AG08396 (cell line): ENCODE results near the gene UQCC5.

Experiments used
- DNase-seq: peaks from one replicate; pipeline ENCODE4 v3.0.0; 2012; ENCODE audit warnings: low spot score, mixed read lengths

UQCC5 gene

DNA sequence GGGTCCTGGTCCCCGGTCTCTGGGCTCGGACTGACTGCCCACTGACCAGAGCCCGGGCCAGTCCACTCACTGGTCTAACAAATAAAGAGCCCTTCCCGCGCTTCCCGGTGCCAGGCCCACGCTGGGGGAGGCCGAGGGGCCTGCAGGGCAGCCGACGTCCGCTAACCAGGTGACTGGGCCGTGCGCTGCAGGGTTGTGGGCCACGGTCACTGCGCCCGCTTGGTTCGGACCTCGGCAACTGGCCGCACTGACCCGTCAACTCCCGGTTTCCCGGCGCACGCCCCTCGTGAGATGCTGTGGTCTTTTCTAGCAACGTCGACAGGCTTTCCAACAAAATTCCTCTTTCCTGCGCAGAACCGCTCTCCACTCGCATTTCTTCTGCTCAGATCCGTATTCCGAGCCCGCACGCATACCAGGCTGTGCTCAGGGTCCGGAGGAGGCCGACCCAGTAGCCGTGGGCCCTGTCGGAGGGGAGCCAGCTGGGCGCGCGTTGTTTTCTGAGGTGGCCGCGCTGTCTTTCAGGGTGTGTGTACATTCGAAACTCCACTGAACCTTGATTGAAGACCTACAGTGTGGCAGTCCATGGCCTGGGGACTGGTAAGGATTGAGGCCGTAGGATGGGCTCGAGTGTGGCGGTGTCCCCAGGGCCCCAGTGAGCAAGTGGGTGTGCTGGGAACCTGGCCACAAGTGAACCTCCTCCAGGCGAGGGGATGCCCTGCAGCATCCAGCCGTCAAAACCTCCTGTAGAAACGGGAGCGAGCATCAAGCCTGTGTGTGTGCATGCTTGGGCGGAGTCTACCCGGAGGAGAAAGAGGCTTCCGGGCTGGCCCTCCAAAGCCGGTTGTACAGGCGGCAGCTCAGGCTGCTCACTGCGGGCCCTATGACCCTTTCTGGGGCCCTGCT lies 1.9 kb upstream of the UQCC5 start:
- DNase-seq, result peak; percentile 66

GRCh38 chr3:52535411-52536111 lies 844 bp upstream of the UQCC5 start:
- no peak for DNase-seq

DNA sequence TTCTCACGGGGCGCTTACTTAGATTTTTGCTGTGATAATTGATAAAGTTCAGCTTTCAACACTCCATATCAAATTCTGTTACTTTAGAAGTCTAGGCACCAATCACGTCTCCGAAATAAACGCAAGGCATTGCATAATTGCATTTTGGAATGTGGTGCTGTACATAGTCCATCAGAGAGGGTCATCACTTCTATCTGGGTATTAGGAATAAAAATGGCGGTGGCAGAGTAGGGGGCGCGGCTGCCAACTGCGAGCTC lies 365 bp upstream of the UQCC5 start:
- no peak for DNase-seq

- DNase-seq, result no peak
These were observed 788 bp downstream of the UQCC5 start for GRCh38 chr3:52537165-52537620.

- DNase-seq, result no peak
These were observed 1.5 kb downstream of the UQCC5 start for GRCh38 chr3:52537726-52538421.

GRCh38 chr3:52539010-52539653 lies 2.7 kb downstream of the UQCC5 start:
- no peak for DNase-seq

DNA sequence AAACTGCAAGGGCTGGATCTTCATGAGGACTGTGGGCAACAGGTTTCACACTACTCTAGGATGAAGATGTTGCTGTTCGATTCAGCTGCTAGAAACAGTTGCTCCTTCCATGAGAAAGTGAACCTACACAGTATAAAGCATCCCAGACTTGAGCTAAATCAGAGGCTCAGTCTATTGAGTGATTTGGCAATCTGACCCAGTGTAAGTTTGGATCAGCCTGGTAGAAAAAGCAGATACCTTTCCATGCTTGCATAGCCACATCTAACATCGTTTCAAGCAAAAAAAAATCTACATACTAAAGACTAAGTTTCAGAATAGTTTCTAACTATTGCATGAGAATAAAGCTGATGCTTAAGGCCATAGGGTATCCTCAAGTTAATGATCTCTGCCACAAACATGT lies 4.6 kb downstream of the UQCC5 start:
- no peak for DNase-seq

- DNase-seq, result no peak
These were observed 8.5 kb downstream of the UQCC5 start for GRCh38 chr3:52544937-52545336.

DNA sequence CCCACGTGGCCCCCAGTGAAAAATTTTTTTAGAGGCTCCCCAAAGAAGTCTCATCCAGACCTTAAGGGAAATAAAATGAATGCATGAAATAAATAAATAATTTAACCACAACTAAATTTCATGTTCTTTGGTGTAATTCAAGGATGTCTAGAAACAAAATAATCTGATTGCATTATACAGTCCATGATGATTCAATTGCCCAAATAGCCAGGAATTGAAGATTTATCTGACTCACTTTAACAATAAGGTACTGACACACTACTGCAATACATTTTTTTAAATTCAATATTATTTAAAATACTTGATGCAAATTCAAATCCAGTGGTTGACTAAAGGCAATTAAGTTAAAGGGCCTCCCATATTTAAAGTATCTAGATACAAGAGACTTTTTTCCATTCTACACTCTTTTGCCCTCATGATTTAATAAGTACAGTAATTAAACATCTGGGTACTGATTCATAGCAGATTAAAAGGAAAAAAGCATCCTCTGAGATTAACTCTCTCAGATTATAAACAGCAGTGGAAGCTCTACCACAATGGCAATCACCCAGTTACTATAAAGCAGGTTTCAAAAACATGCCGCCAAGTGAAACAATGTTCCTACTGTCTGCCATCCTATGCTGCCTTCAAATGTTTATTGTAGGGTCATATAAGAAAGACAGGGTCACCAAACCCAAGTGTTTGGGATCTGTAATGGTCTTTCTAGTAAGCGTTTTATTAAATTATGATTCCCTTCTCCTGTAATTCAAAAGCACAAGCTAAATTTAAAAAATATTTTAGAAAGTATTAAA lies 9.9 kb downstream of the UQCC5 start:
- DNase-seq, result no peak

GRCh38 chr3:52547143-52547542 lies 10.7 kb downstream of the UQCC5 start:
- DNase-seq, result no peak

DNA sequence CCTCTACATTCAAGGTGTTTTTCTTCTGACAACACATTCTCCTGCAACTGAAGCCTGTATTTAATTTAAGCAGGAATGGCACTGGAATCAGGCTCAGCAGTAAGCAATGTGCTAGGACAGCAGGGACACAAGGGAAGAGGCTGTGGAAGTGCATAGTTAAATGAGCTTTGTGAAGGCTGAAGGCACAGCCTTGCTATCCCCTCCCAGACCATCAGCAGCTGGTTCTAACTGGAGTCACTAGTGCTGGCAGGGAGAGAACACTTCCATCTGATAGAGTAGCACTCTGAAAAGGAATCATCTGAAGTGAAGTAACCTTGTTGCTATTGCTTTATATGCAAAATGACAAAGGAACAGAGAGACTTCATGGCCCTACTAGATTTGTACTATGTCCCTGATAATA lies 14.7 kb downstream of the UQCC5 start:
- DNase-seq, result no peak

GRCh38 chr3:52552089-52552488 lies 15.7 kb downstream of the UQCC5 start:
- DNase-seq, result no peak

DNA sequence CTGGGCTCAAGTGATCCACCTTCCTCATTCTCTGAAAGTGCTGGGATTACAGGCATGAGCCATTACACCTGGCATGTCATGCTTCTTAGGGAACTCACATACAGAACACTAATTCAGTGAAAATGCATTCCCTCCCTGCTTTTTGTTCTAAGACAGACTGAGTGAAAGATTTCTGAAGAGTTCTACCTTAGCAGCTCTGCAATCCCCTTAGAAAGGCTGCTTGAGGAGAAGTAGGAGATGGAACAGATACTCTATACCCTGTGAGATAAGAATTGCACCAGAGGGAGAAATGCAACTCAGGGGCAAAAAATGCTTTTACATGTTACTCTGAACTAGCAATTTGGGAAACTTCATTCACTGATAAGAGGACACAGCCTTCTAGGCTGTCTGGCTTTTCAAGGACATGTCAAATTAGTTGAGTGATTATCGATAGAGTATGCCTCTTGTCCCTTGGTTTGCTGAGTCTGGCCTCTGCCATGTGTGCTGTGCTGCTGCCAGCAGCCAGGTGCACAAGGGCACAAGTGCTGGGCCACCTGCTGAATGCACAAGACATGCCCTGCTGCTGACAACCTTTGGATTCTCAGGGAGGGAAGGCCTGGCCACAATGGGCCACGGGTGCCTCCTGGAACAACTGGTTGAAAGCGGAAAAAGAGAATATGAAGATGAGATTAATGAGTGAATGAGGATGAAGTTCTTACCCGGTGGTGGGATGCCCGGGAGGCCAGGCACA lies 17.8 kb downstream of the UQCC5 start:
- DNase-seq, result no peak

DNA sequence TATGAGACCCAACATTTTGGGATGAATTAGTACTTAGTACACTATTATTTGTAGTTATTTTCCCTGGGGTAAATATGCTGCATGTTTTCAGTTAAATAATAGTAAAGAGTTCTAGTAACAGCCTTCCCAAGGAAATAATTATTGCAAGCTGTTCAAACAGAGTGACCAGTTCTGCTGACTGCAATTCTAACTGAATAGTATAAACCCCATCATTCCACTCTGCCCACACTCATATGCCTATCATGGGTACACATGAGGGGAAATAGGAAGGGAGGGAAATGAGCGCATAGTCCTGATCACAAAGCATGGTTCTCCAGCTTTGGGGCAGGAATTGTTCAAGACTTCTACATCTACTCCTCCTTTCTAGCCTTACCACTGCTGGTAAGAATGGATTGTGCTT lies 18.7 kb downstream of the UQCC5 start:
- DNase-seq, result no peak

- DNase-seq, result no peak
These were observed 20.9 kb downstream of the UQCC5 start for GRCh38 chr3:52557011-52557960.

DNA sequence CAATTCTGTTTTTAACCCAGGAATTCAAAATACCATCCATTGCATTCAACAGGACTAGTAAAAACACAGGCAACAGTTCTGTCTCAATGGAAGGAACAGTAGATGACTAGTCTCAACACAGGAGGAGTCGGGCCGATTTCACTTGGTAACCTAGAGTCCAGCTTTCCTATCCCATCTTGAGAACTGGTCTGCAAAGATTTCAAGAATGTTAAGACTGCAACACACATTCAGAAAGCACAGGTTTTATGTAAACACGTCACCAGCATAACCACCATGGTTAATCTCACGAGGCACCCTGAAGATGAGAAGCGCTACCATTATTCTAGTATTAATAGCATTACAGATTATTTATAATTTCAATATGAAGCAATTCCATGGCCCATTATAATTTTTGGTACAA lies 22.0 kb downstream of the UQCC5 start:
- no peak for DNase-seq

DNA sequence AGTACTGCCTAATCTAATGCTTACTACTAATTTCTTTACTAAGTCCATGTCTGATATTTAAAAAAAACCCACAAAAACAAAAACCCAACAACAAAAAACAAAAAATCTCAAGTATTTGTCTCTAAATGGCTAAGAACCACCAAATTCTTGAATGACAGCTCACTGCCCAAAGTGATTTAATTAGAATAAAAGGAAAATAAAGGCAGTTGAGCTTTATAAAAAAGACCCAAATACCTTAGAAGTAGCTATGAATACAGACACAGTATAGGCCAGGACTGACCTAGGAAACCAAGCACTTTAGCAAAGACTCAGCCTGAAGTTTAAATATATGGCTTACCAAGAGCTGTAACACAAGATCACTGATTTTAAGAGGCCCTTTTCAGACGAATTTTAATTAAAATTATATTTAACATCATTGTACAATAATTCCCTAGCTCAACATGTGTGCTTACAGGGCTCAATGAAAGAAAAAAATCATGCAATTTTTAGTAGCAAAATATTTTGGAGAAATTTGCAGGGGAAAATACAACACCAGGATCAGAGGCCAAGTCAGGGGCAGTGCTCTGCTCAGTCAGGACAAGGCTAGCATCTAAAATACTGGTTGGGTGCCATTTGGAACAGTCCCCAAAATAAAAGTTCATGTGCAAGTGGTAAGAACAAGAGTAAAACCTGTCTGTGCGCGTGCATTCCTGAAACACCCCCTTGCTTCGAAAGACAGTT lies 24.8 kb downstream of the UQCC5 start:
- DNase-seq, result no peak

DNA sequence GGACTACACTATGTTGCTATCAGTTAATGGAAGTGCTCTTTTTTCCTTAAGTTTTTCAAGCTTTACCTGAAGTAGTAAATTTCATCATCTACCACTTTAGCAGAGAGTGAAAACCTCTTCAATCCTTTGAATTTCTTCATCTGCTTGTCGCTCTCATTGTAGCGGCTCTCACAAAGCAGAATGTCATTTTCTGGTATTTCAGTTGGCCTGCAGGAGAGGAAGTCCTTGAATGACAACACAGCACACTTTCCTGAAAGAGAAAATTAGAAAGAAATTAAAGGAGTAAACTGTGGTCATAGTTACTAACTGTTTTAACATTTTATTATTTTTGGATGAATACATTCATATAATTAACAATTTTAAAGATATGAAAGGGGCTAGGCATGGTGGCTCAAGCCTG lies 27.6 kb downstream of the UQCC5 start:
- no peak for DNase-seq

DNA sequence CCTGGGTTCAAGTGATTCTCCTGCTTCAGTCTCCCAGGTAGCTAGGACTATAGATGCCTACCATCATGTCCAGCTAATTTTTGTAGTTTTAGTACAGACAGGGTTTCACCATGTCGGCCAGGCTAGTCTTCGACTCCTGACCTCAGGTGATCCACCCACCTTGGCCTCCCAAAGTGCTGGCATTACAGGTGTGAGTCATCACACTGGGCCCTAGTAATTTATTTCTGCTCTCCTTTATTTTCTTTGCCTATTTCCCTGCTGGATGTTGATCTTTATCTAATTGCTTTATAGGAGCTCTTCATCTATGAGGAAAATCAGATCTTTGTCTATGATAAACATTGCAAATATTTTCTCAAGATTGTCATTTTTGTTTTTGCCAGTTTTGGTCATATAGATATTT lies 31.7 kb downstream of the UQCC5 start:
- no peak for DNase-seq
